T-helper 2 cell treated with Interferon-gamma antibody and Interleukin-4, amounts not matched to agents 5 μg/mL and 100 μg/mL, for 36 hours (primary cell): ENCODE results near the gene PDE8A.
"Not testable (repeated sequence)": the region's sequence is repeated elsewhere in the genome, so short reads cannot be mapped to it uniquely, and the experiment has no call there.

Experiments
- DNase-seq: peaks from one replicate; pipeline ENCODE4 v3.0.0; 2021; ENCODE audit warnings: low spot score
- H3K27ac Mint-ChIP-seq: one replicate; pipeline ENCODE4 v1.8.0; 2021; ENCODE audit warnings: mild to moderate bottlenecking, mixed read lengths
- H3K27me3 Mint-ChIP-seq: one replicate; pipeline ENCODE4 v1.8.0; 2021; ENCODE audit warnings: low read depth, mixed read lengths
- H3K36me3 Mint-ChIP-seq: one replicate; pipeline ENCODE4 v1.8.0; 2021; ENCODE audit warnings: low read depth, mixed read lengths
- H3K4me1 Mint-ChIP-seq: one replicate; pipeline ENCODE4 v1.8.0; 2021; ENCODE audit warnings: low read depth, mixed read lengths
- H3K4me3 Mint-ChIP-seq: one replicate; pipeline ENCODE4 v1.8.0; 2022; ENCODE audit warnings: mild to moderate bottlenecking, moderate library complexity, mixed read lengths
- H3K9me3 Mint-ChIP-seq: one replicate; pipeline ENCODE4 v1.8.0; 2021; ENCODE audit warnings: mixed read lengths

Gene PDE8A

DNA sequence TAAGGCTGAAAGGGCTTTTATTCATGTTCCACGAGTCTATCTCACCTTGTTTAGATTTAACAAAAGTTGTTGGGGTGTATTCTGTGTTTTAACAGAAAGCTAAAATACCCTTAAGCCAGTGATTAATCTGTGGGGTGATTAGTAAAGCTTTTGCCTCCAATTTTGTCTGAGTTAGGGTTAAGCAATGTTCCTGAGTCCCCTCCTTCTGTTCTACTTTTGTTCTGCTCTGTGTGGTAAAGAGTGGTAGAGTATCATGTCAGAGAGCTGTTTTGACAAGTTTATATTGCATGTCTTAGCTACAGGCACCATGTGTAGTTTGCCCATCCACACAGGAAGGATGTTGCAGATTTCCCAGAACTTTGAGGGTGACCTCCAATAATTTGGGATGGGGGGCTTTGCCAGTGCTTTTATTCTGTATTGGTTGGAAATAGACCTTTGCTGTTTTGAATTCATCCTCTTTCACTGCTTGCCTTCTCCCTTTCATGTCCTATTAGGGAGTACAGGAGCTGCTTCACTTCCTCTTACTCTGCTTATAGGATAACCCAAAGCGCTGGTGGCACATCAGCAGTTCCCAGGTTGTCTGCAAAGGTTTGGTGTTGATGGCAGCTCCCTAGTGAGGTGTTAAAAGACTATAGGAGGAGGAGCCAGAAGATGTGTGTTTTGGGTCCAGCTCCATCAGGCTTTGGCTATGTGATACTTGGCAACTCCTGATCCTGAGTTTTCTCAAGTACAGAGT is 7.4 kb downstream of the PDE8A start:
- H3K4me1 Mint-ChIP-seq, result peaks cover 37% of the 10 kb centered on the region
- H3K27ac Mint-ChIP-seq, result peak overlapping the region; percentile 85
- H3K36me3 Mint-ChIP-seq, result no peaks in the 10 kb centered on the region
- H3K9me3 Mint-ChIP-seq, result no peaks in the 10 kb centered on the region
- DNase-seq, result no peak
- H3K4me3 Mint-ChIP-seq, result no peak overlapping the region
- H3K27me3 Mint-ChIP-seq, result no peaks in the 10 kb centered on the region

DNA sequence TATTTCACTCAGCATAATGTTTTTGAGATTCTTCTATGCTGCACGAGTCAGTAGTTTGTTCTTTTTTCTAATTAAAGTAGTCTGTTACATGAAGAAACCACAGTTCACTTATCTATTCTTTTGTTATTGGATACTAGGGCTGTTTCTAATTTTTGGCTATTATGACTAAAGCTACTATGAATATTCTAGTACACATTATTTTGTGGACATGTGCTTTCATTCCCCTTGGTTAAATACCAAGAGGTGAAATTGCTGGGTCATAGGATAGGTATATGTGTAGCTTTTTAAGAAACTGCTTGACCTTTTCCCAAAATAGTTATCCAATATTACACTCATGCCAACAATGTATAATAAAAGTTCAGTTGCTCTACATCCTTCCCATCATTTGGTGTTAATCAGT is 8.9 kb downstream of the PDE8A start:
- H3K36me3 Mint-ChIP-seq, result no peaks in the 10 kb centered on the region
- no peaks in the 10 kb centered on the region for H3K9me3 Mint-ChIP-seq
- peaks cover 36% of the 10 kb centered on the region for H3K4me1 Mint-ChIP-seq
- H3K4me3 Mint-ChIP-seq, result no peak overlapping the region
- H3K27ac Mint-ChIP-seq, result no peak overlapping the region
- H3K27me3 Mint-ChIP-seq, result no peaks in the 10 kb centered on the region
- DNase-seq, result no peak

DNA sequence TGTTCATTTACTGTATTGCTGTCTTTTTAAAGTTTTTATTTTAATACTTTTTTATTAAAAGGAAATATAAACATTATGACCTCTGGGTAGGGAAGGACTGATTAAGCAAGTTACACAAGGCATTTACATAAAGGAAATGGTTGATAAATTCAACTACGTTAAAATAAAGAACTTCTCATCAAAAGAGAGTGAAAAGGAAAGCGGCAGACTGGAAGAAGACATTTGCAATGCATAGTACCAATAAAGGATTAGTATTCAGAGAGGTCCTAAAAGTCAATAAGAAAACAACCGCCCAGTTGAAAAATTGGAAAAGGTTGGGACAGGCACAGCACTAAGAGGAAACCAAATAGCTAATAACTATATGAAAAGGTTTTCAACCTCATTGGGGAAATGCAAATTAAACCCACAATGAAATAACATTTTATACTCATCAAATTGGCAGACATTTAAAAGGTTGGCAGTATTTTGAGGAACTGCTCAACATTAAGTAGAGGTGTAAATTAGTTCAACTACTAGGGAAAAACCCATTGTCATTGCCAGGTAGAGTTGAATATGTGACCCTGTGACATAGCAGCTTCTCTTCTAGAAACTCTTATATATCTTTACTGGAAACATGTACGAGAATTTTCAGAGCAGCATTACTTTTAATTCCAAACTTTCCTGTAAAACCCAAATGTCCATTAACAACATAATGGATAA is 9.5 kb downstream of the PDE8A start:
- Mint-ChIP-seq H3K4me1 (peaks cover 35% of the 10 kb centered on the region), H3K4me3 (no peak overlapping the region), H3K27me3 (no peaks in the 10 kb centered on the region), H3K9me3 (no peaks in the 10 kb centered on the region), H3K27ac (no peak overlapping the region), H3K36me3 (no peaks in the 10 kb centered on the region)
- no peak for DNase-seq

DNA sequence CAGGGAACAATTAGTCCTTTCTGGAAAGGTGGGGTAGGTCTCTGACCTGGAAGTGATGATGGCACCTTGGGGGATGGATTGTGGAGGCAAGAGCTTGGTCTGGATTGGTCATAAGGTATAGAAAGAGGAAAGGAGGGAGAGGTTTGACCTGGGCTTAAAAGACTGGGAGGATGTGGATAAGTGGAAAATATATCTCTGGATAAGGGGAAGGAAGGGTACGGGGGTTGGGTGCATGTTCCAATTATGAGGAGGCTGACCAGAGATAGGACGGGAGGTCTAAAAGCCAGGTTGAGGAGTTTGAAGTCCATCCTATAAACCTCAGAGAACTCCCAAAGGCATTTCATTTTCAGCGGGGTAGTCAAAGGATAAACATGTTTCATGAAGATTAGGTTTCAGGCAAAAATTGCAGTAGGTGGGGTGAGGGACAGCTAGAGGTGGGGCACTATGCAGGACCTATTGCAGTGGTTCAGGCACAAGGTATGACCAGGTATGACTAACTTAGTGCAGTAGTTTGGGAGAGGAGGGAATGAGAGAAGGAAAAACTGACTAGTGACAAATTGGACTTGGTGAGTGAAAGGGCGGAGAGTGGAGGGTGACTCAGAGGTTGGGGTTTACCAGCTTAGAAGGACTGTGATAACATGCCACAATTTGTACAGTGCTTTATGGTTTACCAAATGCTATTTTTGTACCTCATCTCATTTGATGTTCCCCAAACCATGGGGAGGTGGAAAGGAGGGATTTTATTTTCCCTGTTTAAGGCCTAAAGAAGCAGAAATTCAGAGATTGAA is 10.7 kb downstream of the PDE8A start:
- Mint-ChIP-seq H3K27me3 (no peaks in the 10 kb centered on the region), H3K4me3 (no peak overlapping the region), H3K9me3 (no peaks in the 10 kb centered on the region), H3K27ac (no peak overlapping the region), H3K4me1 (peaks cover 31% of the 10 kb centered on the region), H3K36me3 (no peaks in the 10 kb centered on the region)
- DNase-seq, result peak; percentile 67

DNA sequence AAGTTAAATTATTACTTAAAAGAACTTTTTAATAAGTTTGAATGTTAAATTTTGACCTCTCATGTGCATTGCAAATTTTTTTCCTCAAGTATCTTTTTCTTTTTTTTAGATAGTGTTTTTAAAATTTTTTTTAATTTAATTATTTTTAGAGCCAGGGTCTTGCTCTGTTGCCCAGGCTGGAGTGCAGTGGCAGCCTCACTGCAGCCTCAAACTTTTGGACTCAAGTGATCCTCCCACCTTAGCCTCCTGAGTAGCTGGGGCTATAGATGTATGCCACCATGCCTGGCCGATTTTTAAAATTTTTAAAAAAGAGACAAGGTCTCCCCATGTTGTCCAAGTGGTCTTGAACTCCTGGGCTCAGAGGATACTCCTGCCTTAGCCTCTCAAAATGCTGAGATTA is 14.4 kb downstream of the PDE8A start:
- no peak for DNase-seq
- Mint-ChIP-seq H3K4me3 (no peak overlapping the region), H3K4me1 (peaks cover 13% of the 10 kb centered on the region), H3K9me3 (no peaks in the 10 kb centered on the region), H3K27me3 (no peaks in the 10 kb centered on the region), H3K36me3 (no peaks in the 10 kb centered on the region), H3K27ac (no peak overlapping the region)

DNA sequence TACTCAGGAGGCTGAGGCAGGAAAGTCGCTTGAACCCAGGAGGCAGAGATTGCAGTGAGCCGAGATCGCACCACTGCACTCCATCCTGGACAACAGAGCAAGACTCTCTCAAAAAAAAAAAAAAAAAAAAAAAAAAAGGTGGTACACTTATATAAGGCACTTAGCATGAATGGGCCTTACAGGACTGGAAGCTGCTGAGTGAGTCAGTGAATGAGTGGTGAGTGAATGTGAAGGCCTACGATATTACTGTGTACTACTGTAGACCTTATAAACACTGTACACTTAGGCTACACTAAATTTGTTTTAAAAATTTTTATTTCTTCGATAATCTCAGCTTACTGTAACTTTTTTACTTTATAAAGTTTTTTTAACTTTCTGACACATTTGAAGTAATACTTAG is 15.1 kb downstream of the PDE8A start:
- not testable (repeated sequence) for H3K27me3 Mint-ChIP-seq, H3K36me3 Mint-ChIP-seq, DNase-seq, H3K4me3 Mint-ChIP-seq, H3K9me3 Mint-ChIP-seq, H3K27ac Mint-ChIP-seq
- H3K4me1 Mint-ChIP-seq, result peaks cover 12% of the 10 kb centered on the region

DNA sequence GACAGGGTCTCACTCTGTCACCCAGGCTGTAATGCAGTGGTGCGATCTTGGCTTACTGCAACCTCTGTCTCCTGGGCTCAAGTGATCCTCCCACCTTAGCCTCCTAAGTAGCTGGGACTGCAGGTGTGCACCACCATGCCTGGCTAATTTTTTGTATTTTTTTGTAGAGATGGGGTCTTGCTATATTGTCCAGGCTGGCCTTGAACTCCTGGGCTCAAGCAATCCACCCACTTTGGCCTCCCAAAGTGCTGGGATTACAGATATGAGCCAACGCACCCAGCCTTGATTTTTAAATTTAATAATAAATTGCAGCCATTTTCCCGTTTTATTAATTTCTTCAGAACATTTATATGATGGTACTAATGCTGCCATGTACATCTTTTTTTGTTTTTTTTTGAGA is 15.6 kb downstream of the PDE8A start:
- H3K27me3 Mint-ChIP-seq, H3K36me3 Mint-ChIP-seq, H3K4me3 Mint-ChIP-seq, DNase-seq, H3K9me3 Mint-ChIP-seq, H3K4me1 Mint-ChIP-seq, H3K27ac Mint-ChIP-seq: not testable (repeated sequence)

DNA sequence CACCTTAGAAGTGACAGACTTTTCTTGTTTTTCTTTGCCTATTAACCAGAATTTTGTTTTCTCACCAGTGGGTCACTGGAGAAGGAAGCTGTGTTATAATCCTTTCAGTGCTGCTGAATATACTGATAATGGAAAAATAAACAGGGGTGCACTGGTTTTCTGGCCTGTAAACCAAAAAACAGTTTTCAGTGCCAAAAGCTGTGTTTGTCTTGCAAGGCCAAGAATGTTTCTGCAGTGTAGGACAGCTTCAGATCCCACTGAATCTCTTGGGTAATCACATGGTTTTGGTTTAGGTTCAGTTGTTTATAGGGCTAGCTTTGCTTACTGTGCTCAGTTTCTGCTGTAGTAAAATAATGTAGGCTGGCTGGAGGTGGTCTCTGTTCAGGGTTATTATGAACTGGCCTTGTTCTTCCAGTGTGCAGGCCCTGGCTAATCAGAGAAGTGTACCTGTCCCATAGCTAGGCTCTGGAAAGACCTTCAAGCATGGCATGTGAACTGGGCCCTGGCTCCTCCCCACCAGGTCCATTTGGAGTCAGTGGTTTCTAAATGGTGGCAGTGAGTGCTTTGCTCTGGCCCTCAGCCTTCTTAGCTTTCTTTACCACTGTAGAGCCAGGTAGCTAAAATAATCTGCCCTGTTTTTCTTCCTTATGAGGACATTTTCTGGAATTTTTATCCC is 18.7 kb downstream of the PDE8A start:
- no peak for DNase-seq
- Mint-ChIP-seq H3K27me3 (no peaks in the 10 kb centered on the region), H3K4me1 (peaks cover 10% of the 10 kb centered on the region), H3K4me3 (no peak overlapping the region), H3K36me3 (no peaks in the 10 kb centered on the region), H3K9me3 (no peaks in the 10 kb centered on the region), H3K27ac (no peak overlapping the region)

DNA sequence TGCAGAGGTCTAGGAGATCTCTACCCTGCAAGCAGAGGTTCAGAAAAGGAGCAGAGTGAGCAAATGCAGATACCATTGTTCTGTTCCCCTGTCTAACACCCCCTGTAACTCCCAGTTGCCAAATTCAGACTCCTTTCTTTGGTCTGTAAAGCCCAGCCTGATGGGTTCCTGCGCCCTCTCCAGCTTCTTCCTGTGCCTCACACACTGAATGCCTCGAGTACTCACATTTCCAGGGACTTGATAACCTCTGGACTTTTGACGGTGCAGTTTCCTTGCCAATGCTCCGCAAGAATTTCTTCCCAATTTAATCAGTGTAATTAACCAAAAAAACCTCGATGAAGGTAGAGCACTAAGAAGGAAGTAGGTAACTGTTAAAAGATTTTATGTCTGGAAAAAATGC is 19.3 kb downstream of the PDE8A start:
- no peaks in the 10 kb centered on the region for H3K27me3 Mint-ChIP-seq
- DNase-seq, result no peak
- H3K9me3 Mint-ChIP-seq, result no peaks in the 10 kb centered on the region
- H3K4me1 Mint-ChIP-seq, result peaks cover 10% of the 10 kb centered on the region
- H3K36me3 Mint-ChIP-seq, result no peaks in the 10 kb centered on the region
- H3K4me3 Mint-ChIP-seq, result no peak overlapping the region
- H3K27ac Mint-ChIP-seq, result no peak overlapping the region

DNA sequence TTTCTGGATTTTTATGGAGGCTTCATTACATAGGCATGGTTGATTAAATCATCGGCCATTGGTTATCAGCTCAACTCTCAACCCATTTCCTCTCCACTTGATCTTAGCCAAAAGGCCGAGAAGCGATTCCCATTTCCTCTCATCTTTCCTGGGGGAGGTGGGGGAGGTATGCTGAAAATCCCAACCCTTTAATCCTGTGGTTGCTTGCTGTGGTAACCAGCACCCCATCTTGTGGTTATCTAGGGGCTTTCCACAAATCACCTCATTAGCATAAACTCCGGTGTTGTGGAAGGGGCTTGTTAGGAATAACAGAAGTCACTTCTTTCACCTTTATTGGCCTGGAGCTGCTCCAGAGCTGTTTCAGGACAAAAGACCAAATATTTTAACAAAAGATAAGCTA is 20.9 kb downstream of the PDE8A start:
- no peaks in the 10 kb centered on the region for H3K27me3 Mint-ChIP-seq
- no peak overlapping the region for H3K4me3 Mint-ChIP-seq
- DNase-seq, result no peak
- H3K27ac Mint-ChIP-seq, result no peak overlapping the region
- no peaks in the 10 kb centered on the region for H3K36me3 Mint-ChIP-seq
- H3K9me3 Mint-ChIP-seq, result no peaks in the 10 kb centered on the region
- H3K4me1 Mint-ChIP-seq, result peaks cover 10% of the 10 kb centered on the region

DNA sequence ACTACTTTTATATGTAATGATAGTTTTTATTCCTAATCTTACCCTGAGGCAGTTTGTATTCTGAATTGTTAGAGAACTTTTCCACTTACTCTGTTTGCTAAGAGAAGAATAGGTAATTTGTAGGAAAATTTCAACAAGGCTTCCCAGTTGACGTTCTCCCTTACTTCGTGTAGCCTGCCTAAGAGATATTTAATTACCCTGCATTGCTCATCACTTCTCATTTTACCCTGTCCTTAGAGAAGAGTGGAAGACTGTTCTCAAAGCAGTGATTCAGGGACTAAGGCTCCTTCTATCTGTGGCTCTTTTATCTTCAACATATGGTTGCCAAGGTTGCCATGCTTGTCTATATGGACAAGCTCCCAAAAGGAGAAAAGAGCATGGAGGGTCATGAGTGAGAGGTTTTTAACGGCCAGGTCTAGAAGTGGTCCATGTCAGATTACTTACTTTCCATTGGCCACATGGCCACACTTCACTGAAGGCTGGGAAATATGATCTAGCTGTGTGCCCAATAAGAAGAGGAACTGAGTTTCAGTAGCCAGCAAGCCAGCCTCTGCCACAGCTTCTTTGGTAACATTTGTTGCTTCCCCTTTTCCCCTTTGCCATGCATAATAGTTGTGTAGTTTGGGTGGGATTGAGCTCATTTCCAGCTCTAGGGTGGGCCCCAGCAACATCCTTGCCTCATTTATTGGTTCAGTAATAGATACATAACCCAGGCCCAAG is 22.1 kb downstream of the PDE8A start:
- Mint-ChIP-seq H3K9me3 (no peaks in the 10 kb centered on the region), H3K4me1 (peaks cover 14% of the 10 kb centered on the region), H3K27me3 (no peaks in the 10 kb centered on the region), H3K36me3 (no peaks in the 10 kb centered on the region), H3K4me3 (no peak overlapping the region), H3K27ac (no peak overlapping the region)
- DNase-seq, result no peak

DNA sequence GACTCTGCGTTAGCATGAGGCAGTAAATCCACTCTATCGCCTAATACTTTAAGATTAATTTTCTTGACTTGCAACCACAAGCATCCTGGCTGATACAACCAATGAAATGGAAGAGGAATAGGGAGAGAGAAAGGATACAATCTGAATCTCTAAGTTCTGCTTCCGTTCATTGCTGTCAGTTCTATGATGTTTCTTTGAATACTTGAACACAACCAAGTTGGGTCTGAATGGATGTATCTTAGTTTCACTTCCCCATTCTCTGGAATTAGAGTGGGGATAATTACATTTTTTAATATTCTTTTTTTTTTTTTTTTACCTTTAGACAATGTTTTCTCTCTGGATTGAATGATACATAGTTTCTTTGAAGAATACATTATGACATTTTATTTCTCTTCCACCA is 22.9 kb downstream of the PDE8A start:
- no peak for DNase-seq
- Mint-ChIP-seq H3K9me3 (no peaks in the 10 kb centered on the region), H3K4me3 (no peak overlapping the region), H3K4me1 (peaks cover 17% of the 10 kb centered on the region), H3K27me3 (no peaks in the 10 kb centered on the region), H3K27ac (no peak overlapping the region), H3K36me3 (no peaks in the 10 kb centered on the region)

DNA sequence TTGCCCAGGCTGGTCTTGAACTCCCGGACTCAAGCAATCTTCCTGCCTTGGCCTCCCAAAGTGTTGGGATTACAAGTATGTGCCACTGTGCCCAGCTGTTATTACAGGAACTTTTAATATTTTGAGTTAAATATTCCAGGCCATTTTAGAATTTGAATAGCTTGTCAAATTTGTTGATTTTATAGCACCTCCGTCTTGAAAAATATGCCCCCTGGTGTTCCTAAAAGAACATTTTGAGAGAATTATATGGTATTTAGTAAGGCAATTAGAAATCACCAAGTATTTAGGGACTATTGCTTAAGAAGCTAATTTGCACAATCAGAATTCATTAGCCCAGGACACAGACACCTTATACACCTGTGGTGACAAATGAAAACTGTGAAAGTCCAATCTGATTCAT is 23.7 kb downstream of the PDE8A start:
- Mint-ChIP-seq H3K27me3 (no peaks in the 10 kb centered on the region), H3K9me3 (no peaks in the 10 kb centered on the region), H3K4me1 (peaks cover 21% of the 10 kb centered on the region), H3K27ac (no peak overlapping the region), H3K36me3 (no peaks in the 10 kb centered on the region), H3K4me3 (no peak overlapping the region)
- no peak for DNase-seq
